Gastroesophageal sphincter (tissue), 3 donors: ENCODE results near the gene CBLB.

Experiments
- POLR2A ChIP-seq, 2 donors: fragments of 450-650 bp; IDR thresholded peaks; one replicate each; pipeline ENCODE4 v1.6.1; 2017; ENCODE audit warnings: antibody characterized with exemption in 2 of 2, mild to moderate bottlenecking in 2 of 2, moderate library complexity in 1 of 2
- TF ChIP-seq, protein P1 (sequence below), 4 experiments: fragments of 200-600 bp in 2 of 4; fragments of 450-650 bp in 2 of 4; sonication (generic) in 1 of 4; IDR thresholded peaks; one replicate each; pipeline ENCODE4 v1.5.1; 2017 to 2019; ENCODE audit warnings: antibody characterized with exemption in 4 of 4, mild to moderate bottlenecking in 2 of 4, moderate library complexity in 2 of 4

- TF ChIP-seq, protein P1, sequence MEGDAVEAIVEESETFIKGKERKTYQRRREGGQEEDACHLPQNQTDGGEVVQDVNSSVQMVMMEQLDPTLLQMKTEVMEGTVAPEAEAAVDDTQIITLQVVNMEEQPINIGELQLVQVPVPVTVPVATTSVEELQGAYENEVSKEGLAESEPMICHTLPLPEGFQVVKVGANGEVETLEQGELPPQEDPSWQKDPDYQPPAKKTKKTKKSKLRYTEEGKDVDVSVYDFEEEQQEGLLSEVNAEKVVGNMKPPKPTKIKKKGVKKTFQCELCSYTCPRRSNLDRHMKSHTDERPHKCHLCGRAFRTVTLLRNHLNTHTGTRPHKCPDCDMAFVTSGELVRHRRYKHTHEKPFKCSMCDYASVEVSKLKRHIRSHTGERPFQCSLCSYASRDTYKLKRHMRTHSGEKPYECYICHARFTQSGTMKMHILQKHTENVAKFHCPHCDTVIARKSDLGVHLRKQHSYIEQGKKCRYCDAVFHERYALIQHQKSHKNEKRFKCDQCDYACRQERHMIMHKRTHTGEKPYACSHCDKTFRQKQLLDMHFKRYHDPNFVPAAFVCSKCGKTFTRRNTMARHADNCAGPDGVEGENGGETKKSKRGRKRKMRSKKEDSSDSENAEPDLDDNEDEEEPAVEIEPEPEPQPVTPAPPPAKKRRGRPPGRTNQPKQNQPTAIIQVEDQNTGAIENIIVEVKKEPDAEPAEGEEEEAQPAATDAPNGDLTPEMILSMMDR (IDR thresholded peaks at IDR 0.05): no peak
- TF ChIP-seq POLR2A (IDR thresholded peaks at IDR 0.05): no peak
Observed at GRCh38 chr3:105764378-105765307, 104.2 kb downstream of the CBLB start.
